Right lobe of liver (tissue), 6 donors: ENCODE data around the gene TCF7. TPM values are rescaled to one million over a fixed set of nuclear protein-coding genes. Genes with fewer than 3 reads are reported as not detected.

Source experiments
- ATAC-seq, 4 donors: fragments of 200-7000 bp; cut with Tn5 transposase; one replicate each; pipeline ENCODE4 v1.9.1; 2020; ENCODE audit warnings: mild to moderate bottlenecking in 4 of 4, moderate library complexity in 4 of 4
- DNase-seq, 3 donors: peaks; one replicate each; pipeline ENCODE4 v3.0.0-alpha.2; 2020
- H3K27ac ChIP-seq, 3 donors: fragments of 200-600 bp; one replicate each; pipeline ENCODE4 v1.8.0; 2022
- H3K27me3 ChIP-seq, 2 donors: fragments of 200-600 bp; one replicate each; pipeline ENCODE4 v1.8.0; 2022
- H3K36me3 ChIP-seq, 4 donors: fragments of 200-600 bp; sonication (generic) in 1 of 4; one replicate each; pipeline versions ENCODE4 v1.5.1 to v1.8.0; 2017 to 2022; ENCODE audit warnings: control low read depth in 1 of 4
- H3K4me1 ChIP-seq, 4 donors: fragments of 200-600 bp; sonication (generic) in 1 of 4; one replicate each; pipeline versions ENCODE4 v1.5.1 to v1.8.0; 2017 to 2022; ENCODE audit warnings: control low read depth in 1 of 4
- H3K4me3 ChIP-seq, 3 donors: fragments of 200-600 bp; one replicate each; pipeline ENCODE4 v1.8.0; 2022
- H3K9me3 ChIP-seq, 4 donors: fragments of 200-600 bp; sonication (generic) in 1 of 4; one replicate each; pipeline versions ENCODE4 v1.5.1 to v1.8.0; 2017 to 2022; ENCODE audit warnings: control low read depth in 1 of 4
- CTCF ChIP-seq, 4 donors: fragments of 200-600 bp in 3 of 4; fragments of 450-650 bp in 1 of 4; IDR thresholded peaks; one replicate each; pipeline versions ENCODE4 v1.5.1 to v1.8.0; 2016 to 2022; ENCODE audit warnings: antibody characterized with exemption in 4 of 4, mild to moderate bottlenecking in 2 of 4
- POLR2A ChIP-seq: fragments of 450-650 bp; IDR thresholded peaks from one replicate; pipeline ENCODE4 v1.6.1; 2017; ENCODE audit warnings: antibody characterized with exemption, mild to moderate bottlenecking
- WGBS: methylation state at CpG from one replicate; pipeline ENCODE4 v1.1.6; 2018; ENCODE audit warnings: low coverage, low lambda C conversion rate; ENCODE audit not compliant: insufficient coverage; ENCODE audit errors: missing lambda C conversion rate; 5-methylcytosine and 5-hydroxymethylcytosine counted together
- intact Hi-C, 2 donors: fragments of 100-400 bp; cut with DNase I; formaldehyde crosslinking; loops; one replicate each; pipeline versions ENCODE4 v1.11.2 to v1.14.1; 2022
- total RNA-seq, 6 experiments: library from RNA; depleted of rRNA in 2 of 6; stranded (reverse); fragments of >200 nt in 2 of 6; fragmentation: NEBNext Ultra II Directional in 3 of 6; extraction: Animal tissue kit (Norgen Biotek cat#: 25700) in 3 of 6; gene quantifications; one replicate each; pipeline versions ENCODE4 v1.1.0 to v1.2.4, GENCODE V29; 2016 to 2023
- donor health status: DM: no; HTN: yes; CAD: no.
- donor health status: DM: no; HTN: no; CAD: no.
- donor health status: DM: no; HTN: no; CAD: no.
- donor health status: DM: no; HTN: yes; CAD: no.
- donor health status: DM: no; HTN: yes; CAD: no.

The TCF7 gene
- total RNA-seq, 6 experiments from 2014 or later = 2.0 to 3.8 (median 2.7) TPM

GRCh38 chr5:134098690-134099089 lies 15.8 kb upstream of the TCF7 start:
- Histone ChIP-seq H3K36me3 (no peaks in the 10 kb centered on the region), H3K4me1 (peaks cover 0 to 48% (median 12%) of the 10 kb centered on the region in 4 donors), H3K9me3 (no peaks in the 10 kb centered on the region), H3K4me3 (peak overlapping the region in 2 of 3 donors; percentile 12 to 38), H3K27ac (peak overlapping the region in 2 of 3 donors; percentile 66 to 81), H3K27me3 (no peaks in the 10 kb centered on the region)
- DNase-seq (peak; percentile 57 to 86 (median 81)), ATAC-seq (peak; percentile 76 to 81 (median 80))
- TF ChIP-seq POLR2A (no peak), CTCF (IDR thresholded peaks at IDR 0.05) (no peak)
- intact Hi-C loops = no loop called here
- WGBS = 34% methylated on average over 5 of the region's 5 CpGs

GRCh38 chr5:134099288-134099872 lies 15.1 kb upstream of the TCF7 start:
- no peak for TF ChIP-seq CTCF (IDR thresholded peaks at IDR 0.05)
- TF ChIP-seq POLR2A = no peak
- intact Hi-C loops = no loop called here
- H3K27me3 ChIP-seq = no peaks in the 10 kb centered on the region
- H3K4me3 ChIP-seq = peak overlapping the region in 2 of 3 donors; percentile 12 to 38
- peaks cover 0 to 43% (median 12%) of the 10 kb centered on the region in 4 donors for H3K4me1 ChIP-seq
- peak in 2 of 3 donors; percentile 70 to 74 for DNase-seq
- H3K36me3 ChIP-seq = no peaks in the 10 kb centered on the region
- 51% methylated on average over 7 of the region's 11 CpGs for WGBS
- H3K27ac ChIP-seq = peak overlapping the region in 2 of 3 donors; percentile 66 to 81
- ATAC-seq = peak; percentile 66 to 74 (median 69)
- no peaks in the 10 kb centered on the region for H3K9me3 ChIP-seq

- Histone ChIP-seq H3K9me3 (no peaks in the 10 kb centered on the region), H3K4me3 (peak overlapping the region in 1 of 3 donors; percentile 38), H3K36me3 (no peaks in the 10 kb centered on the region), H3K27ac (peak overlapping the region in 1 of 3 donors; percentile 81), H3K4me1 (peaks cover 0 to 38% (median 12%) of the 10 kb centered on the region in 4 donors), H3K27me3 (no peaks in the 10 kb centered on the region)
- TF ChIP-seq CTCF (IDR thresholded peaks at IDR 0.05) (no peak), POLR2A (no peak)
- WGBS = 100% methylated on average over 1 of the region's 2 CpGs
- intact Hi-C loops = no loop called here
- DNase-seq = peak in 1 of 3 donors; percentile 27
- ATAC-seq = no peak
Measured at GRCh38 chr5:134099939-134100282, 14.6 kb upstream of the TCF7 start.

GRCh38 chr5:134100283-134101091 lies 14.0 kb upstream of the TCF7 start:
- WGBS = 66% methylated on average over 4 of the region's 10 CpGs
- ATAC-seq = no peak
- no peaks in the 10 kb centered on the region for H3K9me3 ChIP-seq
- intact Hi-C loops = no loop called here
- DNase-seq = no peak
- peak overlapping the region in 1 of 3 donors; percentile 38 for H3K4me3 ChIP-seq
- peaks cover 0 to 32% (median 12%) of the 10 kb centered on the region in 4 donors for H3K4me1 ChIP-seq
- H3K36me3 ChIP-seq = no peaks in the 10 kb centered on the region
- H3K27ac ChIP-seq = peak overlapping the region in 1 of 3 donors; percentile 81
- TF ChIP-seq CTCF (IDR thresholded peaks at IDR 0.05) = no peak
- TF ChIP-seq POLR2A = no peak
- no peaks in the 10 kb centered on the region for H3K27me3 ChIP-seq
